Heart left ventricle (tissue), 16 donors: ENCODE measurements around the gene MGMT. TPM values are rescaled to one million over a fixed set of nuclear protein-coding genes. Genes with fewer than 3 reads are reported as not detected.

ENCODE experiments used
- ATAC-seq, 4 donors: fragments of 200-7000 bp; cut with Tn5 transposase; one replicate each; pipeline ENCODE4 v1.9.1; 2020 to 2022; ENCODE audit warnings: moderate library complexity in 4 of 4, mild to moderate bottlenecking in 3 of 4, moderate number of reproducible peaks in 1 of 4
- DNase-seq, 5 donors: peaks; one replicate each; pipeline ENCODE4 v3.0.0-alpha.2; 2020
- H3K27ac ChIP-seq, 12 donors: fragments of 200-600 bp; sonication (generic) in 4 of 12; one replicate each; pipeline versions ENCODE4 v1.5.0 to v1.8.0; 2016 to 2022; ENCODE audit warnings: mild to moderate bottlenecking in 2 of 12
- H3K27me3 ChIP-seq, 9 donors: fragments of 200-600 bp; sonication (generic) in 2 of 9; one replicate each; pipeline versions ENCODE4 v1.5.1 to v1.8.0; 2016 to 2022; ENCODE audit warnings: mild to moderate bottlenecking in 3 of 9
- H3K36me3 ChIP-seq, 9 donors: fragments of 200-600 bp; sonication (generic) in 2 of 9; one replicate each; pipeline versions ENCODE4 v1.5.0 to v1.8.0; 2018 to 2022; ENCODE audit warnings: mild to moderate bottlenecking in 2 of 9
- H3K4me1 ChIP-seq, 12 donors: fragments of 200-600 bp; sonication (generic) in 4 of 12; one replicate each; pipeline versions ENCODE4 v1.5.0 to v1.8.0; 2016 to 2022; ENCODE audit warnings: mild to moderate bottlenecking in 3 of 12
- H3K4me3 ChIP-seq, 12 donors: fragments of 200-600 bp; sonication (generic) in 4 of 12; one replicate each; pipeline versions ENCODE4 v1.5.0 to v1.8.0; 2017 to 2022; ENCODE audit warnings: mild to moderate bottlenecking in 9 of 12, moderate library complexity in 4 of 12
- H3K9me3 ChIP-seq, 12 donors: fragments of 200-600 bp; sonication (generic) in 4 of 12; one replicate each; pipeline versions ENCODE4 v1.5.0 to v1.8.0; 2016 to 2022; ENCODE audit warnings: mild to moderate bottlenecking in 1 of 12
- POLR2A ChIP-seq, 2 donors: fragments of 450-650 bp; IDR thresholded peaks; one replicate each; pipeline ENCODE4 v1.6.1; 2017; ENCODE audit warnings: antibody characterized with exemption in 2 of 2, mild to moderate bottlenecking in 2 of 2, moderate library complexity in 2 of 2
- WGBS, 4 donors: extraction: QIAGEN DNeasy Blood & Tissue Kit in 2 of 4; methylation state at CpG; one replicate each; pipeline versions ENCODE4 v1.1.5 to v1.1.7; 2013 to 2018; 5-methylcytosine and 5-hydroxymethylcytosine counted together
- intact Hi-C, 10 donors: fragments of 100-400 bp; cut with DNase I; formaldehyde crosslinking; loops; one replicate each; pipeline versions ENCODE4 v1.11.1 to v1.14.2; 2022
- polyA plus RNA-seq, 2 donors: library from polyadenylated mRNA; stranded (reverse); fragments of 200-250 nt; gene quantifications; one replicate each; pipeline ENCODE4 v1.2.3, GENCODE V29; 2013
- total RNA-seq, 9 donors: library from RNA; depleted of rRNA in 2 of 9; stranded (reverse); fragments of >200 nt in 2 of 9; fragmentation: NEBNext Ultra II Directional in 3 of 9; extraction: Animal tissue kit (Norgen Biotek cat#: 25700) in 3 of 9; gene quantifications; one replicate each; pipeline versions ENCODE4 v1.1.0 to v1.2.4, GENCODE V29; 2016 to 2023
- TF ChIP-seq, protein P1 (sequence below), 12 donors: fragments of 200-600 bp; sonication (generic) in 4 of 12; IDR thresholded peaks; one replicate each; pipeline versions ENCODE4 v1.5.0 to v1.8.0; 2018 to 2022; ENCODE audit warnings: antibody characterized with exemption in 12 of 12, mild to moderate bottlenecking in 5 of 12
- donor health status: ischemic (EF 13 %, LVEDD 7.1; RV severe dilation, severe dysfunction).
- donor health status: healthy with polysubstance abuse.
- donor health status: DM: no; HTN: yes; CAD: no.
- donor health status: DM: no; HTN: no; CAD: no.
- donor health status: ischemic (EF 25% LVEDD 6.9; RV normal size, moderate dysfunction).
- donor health status: ischemic (EF 25% LVEDD 5.7; RV mildly dilated, moderate dysfunction).
- donor health status: healthy.
- donor health status: DM: yes; HTN: yes; CAD: no.
- donor health status: ischemic (EF 35%, LVEDD 5.7; RV mildly dilated, moderate dysfunction).
- donor health status: nonischemic (EF 11% LVEDD 7.7; RV severe dilation, severe dysfunction).
- donor health status: DM: yes; HTN: yes; CAD: no.
- donor health status: PGD.
- donor health status: ischemic (EF 29% LVEDD 5.4; RV normal size, mild dysfunction).
- donor health status: nonischemic (EF 23%, LVEDD 6.1; RV moderate dilation, normal function).

MGMT gene
- total and polyA plus RNA-seq, 11 donors, result 6.2 to 25.3 (median 11.6) TPM

DNA sequence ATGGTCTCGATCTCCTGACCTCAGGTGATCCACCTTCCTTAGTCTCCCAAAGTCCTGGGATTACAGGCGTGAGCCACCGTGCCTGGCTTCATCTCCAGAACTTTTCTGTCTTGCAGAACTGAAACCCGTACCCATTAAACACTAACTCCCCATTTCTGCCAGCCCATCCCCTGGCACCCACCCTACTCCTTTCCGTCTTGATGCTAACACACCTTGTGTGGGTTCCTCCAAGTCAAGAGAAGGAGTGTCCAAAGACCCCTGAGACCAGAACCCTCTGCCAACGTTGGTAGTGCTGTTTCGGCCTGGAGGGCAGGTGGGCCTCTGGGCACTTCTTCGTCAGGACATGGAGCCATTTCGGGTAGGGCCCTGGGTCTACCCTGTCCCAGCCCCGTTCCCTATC lies 83.6 kb downstream of the MGMT start:
- TF ChIP-seq POLR2A (IDR thresholded peaks at IDR 0.05), result no peak
- TF ChIP-seq, protein P1, sequence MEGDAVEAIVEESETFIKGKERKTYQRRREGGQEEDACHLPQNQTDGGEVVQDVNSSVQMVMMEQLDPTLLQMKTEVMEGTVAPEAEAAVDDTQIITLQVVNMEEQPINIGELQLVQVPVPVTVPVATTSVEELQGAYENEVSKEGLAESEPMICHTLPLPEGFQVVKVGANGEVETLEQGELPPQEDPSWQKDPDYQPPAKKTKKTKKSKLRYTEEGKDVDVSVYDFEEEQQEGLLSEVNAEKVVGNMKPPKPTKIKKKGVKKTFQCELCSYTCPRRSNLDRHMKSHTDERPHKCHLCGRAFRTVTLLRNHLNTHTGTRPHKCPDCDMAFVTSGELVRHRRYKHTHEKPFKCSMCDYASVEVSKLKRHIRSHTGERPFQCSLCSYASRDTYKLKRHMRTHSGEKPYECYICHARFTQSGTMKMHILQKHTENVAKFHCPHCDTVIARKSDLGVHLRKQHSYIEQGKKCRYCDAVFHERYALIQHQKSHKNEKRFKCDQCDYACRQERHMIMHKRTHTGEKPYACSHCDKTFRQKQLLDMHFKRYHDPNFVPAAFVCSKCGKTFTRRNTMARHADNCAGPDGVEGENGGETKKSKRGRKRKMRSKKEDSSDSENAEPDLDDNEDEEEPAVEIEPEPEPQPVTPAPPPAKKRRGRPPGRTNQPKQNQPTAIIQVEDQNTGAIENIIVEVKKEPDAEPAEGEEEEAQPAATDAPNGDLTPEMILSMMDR (IDR thresholded peaks at IDR 0.05), result no peak
- H3K9me3 ChIP-seq, result no peaks in the 10 kb centered on the region
- intact Hi-C loops, result no loop called here

DNA sequence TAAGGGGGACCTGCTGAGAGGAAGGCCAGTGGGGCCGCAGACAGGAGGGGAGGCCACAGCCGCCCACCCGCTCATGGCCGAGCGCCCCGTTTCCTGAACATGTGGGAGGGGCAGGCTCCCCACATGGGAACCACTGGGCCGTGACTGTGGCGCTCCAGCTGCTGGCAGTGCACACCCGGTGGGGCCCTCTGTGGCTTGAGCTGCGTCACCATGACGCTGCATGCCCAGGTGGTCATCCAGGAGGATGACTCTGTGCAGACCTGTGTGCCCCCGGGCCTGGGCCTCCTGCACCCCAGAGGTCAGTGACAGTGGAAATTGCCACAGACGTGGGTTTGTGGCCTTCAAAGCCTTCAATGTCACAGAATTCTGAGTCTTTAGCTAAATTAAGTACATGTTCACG lies 85.1 kb downstream of the MGMT start:
- WGBS, 4 donors, result 93 to 95% (median 94%) methylated on average over 11 to 14 of the region's 14 CpGs
- H3K9me3 ChIP-seq, result no peaks in the 10 kb centered on the region
- no peaks in the 10 kb centered on the region for H3K27me3 ChIP-seq
- peaks cover 0 to 10% (median 4%) of the 10 kb centered on the region in 12 donors for H3K4me1 ChIP-seq
- no peak for TF ChIP-seq POLR2A (IDR thresholded peaks at IDR 0.05)
- TF ChIP-seq, protein P1 (IDR thresholded peaks at IDR 0.05), result no peak
- DNase-seq, result no peak
- no peak overlapping the region for H3K4me3 ChIP-seq
- ATAC-seq, result no peak
- no peak overlapping the region for H3K27ac ChIP-seq
- no peaks in the 10 kb centered on the region for H3K36me3 ChIP-seq
- intact Hi-C loops, result no loop called here

More for the DNA sequence above, 83.6 kb downstream of the MGMT start:
- 97 to 99% (median 98%) methylated on average over 7 to 10 of the region's 10 CpGs for WGBS, 4 donors
- DNase-seq (no peak), ATAC-seq (no peak)
- no peaks in the 10 kb centered on the region for H3K36me3 ChIP-seq
- H3K27ac ChIP-seq, result no peak overlapping the region
- H3K4me1 ChIP-seq, result peaks cover 0 to 12% (median 4%) of the 10 kb centered on the region in 12 donors
- no peak overlapping the region for H3K4me3 ChIP-seq
- H3K27me3 ChIP-seq, result no peaks in the 10 kb centered on the region

DNA sequence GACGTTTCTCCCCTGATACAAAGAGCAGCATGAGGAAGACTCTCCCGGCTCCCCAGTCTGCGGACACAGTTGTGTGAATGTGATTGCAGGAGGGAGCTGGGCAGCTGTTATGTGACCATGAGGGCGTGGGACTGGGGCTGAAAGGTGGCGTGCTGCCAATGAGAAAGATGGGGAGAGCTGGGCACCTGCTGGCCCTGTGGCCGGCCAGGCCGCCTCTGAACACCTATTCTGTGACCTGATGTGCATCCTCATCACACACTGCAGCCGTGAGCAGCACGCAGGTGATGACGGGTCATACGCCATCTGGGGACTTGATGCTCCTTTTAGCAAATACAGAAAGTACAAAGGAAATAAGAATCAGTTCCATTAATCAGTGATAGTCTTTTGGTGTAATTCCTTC lies 86.9 kb downstream of the MGMT start:
- TF ChIP-seq, protein P1 (IDR thresholded peaks at IDR 0.05), result no peak
- intact Hi-C loops, result no loop called here
- DNase-seq, result no peak
- no peaks in the 10 kb centered on the region for H3K4me1 ChIP-seq
- no peak for ATAC-seq
- H3K9me3 ChIP-seq, result no peaks in the 10 kb centered on the region
- no peaks in the 10 kb centered on the region for H3K36me3 ChIP-seq
- no peak overlapping the region for H3K4me3 ChIP-seq
- no peak overlapping the region for H3K27ac ChIP-seq
- WGBS, 4 donors, result 95 to 98% (median 97%) methylated on average over 11 of the region's 11 CpGs
- no peaks in the 10 kb centered on the region for H3K27me3 ChIP-seq

DNA sequence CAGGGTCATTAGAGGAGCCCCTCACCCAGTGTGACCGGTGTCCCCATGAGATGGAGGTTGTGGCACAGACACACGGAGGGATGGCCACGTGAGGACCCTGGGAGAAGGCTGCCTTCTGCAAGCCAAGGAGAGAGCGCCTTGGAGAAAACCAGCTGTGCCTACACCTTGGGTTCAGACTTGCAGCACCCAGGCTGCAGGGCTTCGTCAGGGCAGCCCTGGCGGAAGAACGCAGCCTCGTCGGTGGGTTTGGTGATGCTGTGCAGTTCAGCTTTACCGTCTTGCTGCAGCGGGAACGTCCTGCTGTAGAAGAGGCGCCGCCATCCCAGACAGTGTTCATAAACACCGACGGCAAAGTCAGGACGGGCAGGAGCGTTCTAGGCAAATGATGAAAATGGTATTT lies 89.3 kb downstream of the MGMT start:
- DNase-seq, result no peak

More for the DNA sequence above, 89.3 kb downstream of the MGMT start:
- H3K36me3 ChIP-seq, result no peaks in the 10 kb centered on the region
- H3K4me3 ChIP-seq, result no peak overlapping the region
- no peak overlapping the region for H3K27ac ChIP-seq
- H3K4me1 ChIP-seq, result no peaks in the 10 kb centered on the region
- no peaks in the 10 kb centered on the region for H3K27me3 ChIP-seq
- H3K9me3 ChIP-seq, result no peaks in the 10 kb centered on the region
- ATAC-seq, result no peak
- TF ChIP-seq, protein P1 (IDR thresholded peaks at IDR 0.05), result no peak
- no peak for TF ChIP-seq POLR2A (IDR thresholded peaks at IDR 0.05)
- intact Hi-C loops, result no loop called here
- WGBS, 4 donors, result 95 to 99% (median 98%) methylated on average over 16 to 18 of the region's 18 CpGs
